Activated T-helper 2 cell treated with anti-CD3 and anti-CD28 coated beads, Interferon-gamma antibody, Interleukin-2, Interleukin-4, amounts not matched to agents 10 μg/mL and 5 μg/mL and 100 μg/mL, durations not matched to agents 14 hours and 24 hours and 36 hours (primary cell): ENCODE measurements around the gene ZCCHC3. TPM values are rescaled to one million over a fixed set of nuclear protein-coding genes. Genes with fewer than 3 reads are reported as not detected.

ENCODE experiments used
- DNase-seq: peaks from one replicate; pipeline ENCODE4 v3.0.0; 2021; ENCODE audit warnings: low spot score
- H3K27ac Mint-ChIP-seq: one replicate; pipeline ENCODE4 v1.8.0; 2021; ENCODE audit warnings: mixed read lengths
- H3K27me3 Mint-ChIP-seq: one replicate; pipeline ENCODE4 v1.8.0; 2021; ENCODE audit warnings: low read depth, mixed read lengths
- H3K36me3 Mint-ChIP-seq: one replicate; pipeline ENCODE4 v1.8.0; 2021; ENCODE audit warnings: low read depth, mixed read lengths
- H3K4me1 Mint-ChIP-seq: one replicate; pipeline ENCODE4 v1.8.0; 2021; ENCODE audit warnings: low read depth, mixed read lengths
- H3K4me3 Mint-ChIP-seq: one replicate; pipeline ENCODE4 v1.8.0; 2021; ENCODE audit warnings: low read depth, mild to moderate bottlenecking, moderate library complexity, mixed read lengths
- H3K9me3 Mint-ChIP-seq: one replicate; pipeline ENCODE4 v1.8.0; 2021; ENCODE audit warnings: mixed read lengths
- intact Hi-C: fragments of 100-400 bp; cut with micrococcal nuclease; formaldehyde crosslinking; loops from one replicate; pipeline ENCODE4 v1.15.1; 2023
- total RNA-seq: library from RNA; stranded (reverse); gene quantifications from 2 replicates; pipeline ENCODE4 v1.2.3, GENCODE V29; 2022

The ZCCHC3 gene
- total RNA-seq, 1 donor from 2014 or later, result 27.6 TPM

- Mint-ChIP-seq H3K27me3 (no peaks in the 10 kb centered on the region), H3K27ac (peak within 1 kb of the TSS; percentile 87), H3K9me3 (no peaks in the 10 kb centered on the region), H3K4me3 (no peak within 1 kb of the TSS), H3K36me3 (peaks cover 11% of the 10 kb centered on the region), H3K4me1 (peaks cover 21% of the 10 kb centered on the region)
- DNase-seq, result peak; percentile 84
- intact Hi-C loops, result loop anchor here (1.0 kb wide), 1 partner anchor 37 kb away; no protein-coding TSS in a partner anchor
Observed at GRCh38 chr20:290084-290831, 7.1 kb upstream of the ZCCHC3 start, which contains the start of gene C20orf96. C20orf96 (minus strand) TSS chr20:290750; CDS start chr20:290610, 140 bp downstream.

DNA sequence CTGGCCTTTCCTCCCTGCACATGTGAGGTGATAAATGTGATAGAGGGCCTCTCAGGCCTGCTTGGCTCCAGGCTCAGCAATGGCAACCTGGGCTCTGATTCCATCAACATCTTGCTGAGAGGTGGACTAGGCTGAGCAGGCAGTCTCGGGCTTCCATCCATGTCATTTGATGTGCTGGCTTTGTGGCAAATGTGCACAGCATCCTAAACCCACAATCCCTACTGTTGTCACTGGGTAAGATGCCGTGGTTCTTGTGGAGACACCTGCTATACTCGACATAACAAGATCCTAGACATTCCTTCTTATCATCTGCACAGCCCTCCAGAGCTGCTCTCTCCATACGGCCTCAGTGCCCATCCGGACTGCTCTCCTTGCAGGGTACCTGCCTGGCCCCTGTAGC, 2.8 kb upstream of the ZCCHC3 start:
- H3K4me1 Mint-ChIP-seq, result peaks cover 22% of the 10 kb centered on the region
- H3K27me3 Mint-ChIP-seq, result no peaks in the 10 kb centered on the region
- peaks cover 20% of the 10 kb centered on the region for H3K36me3 Mint-ChIP-seq
- H3K4me3 Mint-ChIP-seq, result no peak overlapping the region
- DNase-seq, result no peak
- intact Hi-C loops, result loop anchor here (5.0 kb wide), 1 partner anchor 248 kb away; the partner anchor contains the start of gene CSNK2A1
- no peak overlapping the region for H3K27ac Mint-ChIP-seq
- no peaks in the 10 kb centered on the region for H3K9me3 Mint-ChIP-seq

DNA sequence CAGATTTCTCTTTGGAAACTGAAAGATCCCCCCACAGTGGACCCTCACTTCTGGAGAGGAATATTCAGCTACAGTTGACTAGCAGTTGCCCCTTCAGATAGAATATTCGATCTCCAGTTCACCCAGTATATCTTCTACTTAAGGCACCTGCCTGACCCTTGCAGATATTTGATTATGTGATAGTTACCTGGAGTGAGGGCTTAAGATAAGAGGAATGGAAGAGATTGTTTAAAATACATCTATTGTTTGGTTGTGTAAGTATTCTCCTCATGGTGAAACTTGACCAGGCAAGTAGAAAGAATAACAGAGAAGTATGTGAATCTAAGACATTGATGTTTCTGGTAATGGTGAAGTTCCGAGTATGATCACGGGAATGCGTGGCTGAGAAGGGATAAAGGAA, 1.6 kb upstream of the ZCCHC3 start:
- Mint-ChIP-seq H3K4me1 (peaks cover 26% of the 10 kb centered on the region), H3K27me3 (no peaks in the 10 kb centered on the region), H3K36me3 (peaks cover 29% of the 10 kb centered on the region), H3K27ac (peak overlapping the region; percentile 28), H3K9me3 (no peaks in the 10 kb centered on the region), H3K4me3 (peak overlapping the region; percentile 99)
- DNase-seq, result no peak
- intact Hi-C loops, result loop anchor here (5.0 kb wide), 1 partner anchor 246 kb away; the partner anchor contains the start of gene CSNK2A1

DNA sequence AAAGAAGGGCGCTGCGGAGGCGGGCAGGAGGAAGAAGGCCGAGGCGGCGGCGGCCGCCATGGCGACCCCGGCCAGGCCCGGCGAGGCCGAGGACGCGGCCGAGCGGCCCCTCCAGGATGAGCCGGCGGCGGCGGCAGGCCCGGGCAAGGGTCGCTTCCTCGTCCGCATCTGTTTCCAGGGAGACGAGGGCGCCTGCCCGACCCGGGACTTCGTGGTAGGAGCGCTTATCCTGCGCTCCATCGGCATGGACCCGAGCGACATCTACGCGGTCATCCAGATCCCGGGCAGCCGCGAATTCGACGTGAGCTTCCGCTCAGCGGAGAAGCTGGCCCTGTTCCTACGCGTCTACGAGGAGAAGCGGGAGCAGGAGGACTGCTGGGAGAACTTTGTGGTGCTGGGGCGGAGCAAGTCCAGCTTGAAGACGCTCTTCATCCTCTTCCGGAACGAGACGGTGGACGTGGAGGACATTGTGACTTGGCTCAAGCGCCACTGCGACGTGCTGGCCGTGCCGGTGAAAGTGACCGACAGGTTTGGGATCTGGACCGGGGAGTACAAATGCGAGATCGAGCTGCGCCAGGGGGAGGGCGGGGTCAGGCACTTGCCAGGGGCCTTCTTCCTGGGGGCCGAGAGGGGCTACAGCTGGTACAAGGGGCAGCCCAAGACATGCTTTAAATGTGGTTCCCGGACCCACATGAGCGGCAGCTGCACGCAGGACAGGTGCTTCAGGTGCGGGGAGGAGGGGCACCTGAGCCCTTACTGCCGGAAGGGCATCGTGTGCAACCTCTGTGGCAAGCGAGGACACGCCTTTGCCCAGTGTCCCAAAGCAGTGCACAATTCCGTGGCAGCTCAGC, 780 bp downstream of the ZCCHC3 start:
- H3K36me3 Mint-ChIP-seq, result peaks cover 42% of the 10 kb centered on the region
- DNase-seq, result peak; percentile 40
- peak overlapping the region; percentile 98 for H3K27ac Mint-ChIP-seq
- no peaks in the 10 kb centered on the region for H3K27me3 Mint-ChIP-seq
- H3K9me3 Mint-ChIP-seq, result no peaks in the 10 kb centered on the region
- H3K4me3 Mint-ChIP-seq, result peak overlapping the region; percentile 99
- H3K4me1 Mint-ChIP-seq, result peaks cover 47% of the 10 kb centered on the region
- intact Hi-C loops, result loop anchor here (1.0 to 5.0 kb wide), 2 partner anchors 26 to 244 kb away; partner anchors contain the start of gene CSNK2A1

DNA sequence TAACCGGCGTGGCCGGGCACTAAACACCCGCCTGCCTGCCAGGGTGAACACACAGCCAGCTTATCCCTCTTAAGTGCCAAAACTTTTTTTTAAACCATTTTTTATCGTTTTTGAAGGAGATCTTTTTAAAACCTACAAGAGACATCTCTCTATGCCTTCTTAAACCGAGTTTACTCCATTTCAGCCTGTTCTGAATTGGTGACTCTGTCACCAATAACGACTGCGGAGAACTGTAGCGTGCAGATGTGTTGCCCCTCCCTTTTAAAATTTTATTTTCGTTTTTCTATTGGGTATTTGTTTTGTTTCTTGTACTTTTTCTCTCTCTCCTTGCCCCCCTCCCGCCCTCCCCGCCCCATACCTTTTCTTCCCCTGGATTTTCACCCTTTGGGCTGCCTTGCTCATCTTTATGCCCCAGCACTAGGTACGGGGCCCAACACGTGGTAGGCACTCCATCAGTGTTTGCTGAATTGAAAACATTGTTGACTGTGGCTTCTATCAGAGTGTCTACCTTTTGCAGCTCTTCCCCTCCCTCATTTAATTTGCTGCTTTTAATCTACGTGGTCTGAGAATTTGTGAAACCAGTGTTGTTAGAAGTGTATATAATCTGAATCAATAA, 1.5 kb downstream of the ZCCHC3 start:
- H3K36me3 Mint-ChIP-seq, result peaks cover 42% of the 10 kb centered on the region
- H3K27me3 Mint-ChIP-seq, result no peaks in the 10 kb centered on the region
- peak overlapping the region; percentile 99 for H3K4me3 Mint-ChIP-seq
- intact Hi-C loops, result loop anchor here (5.0 kb wide), 1 partner anchor 243 kb away; the partner anchor contains the start of gene CSNK2A1
- H3K4me1 Mint-ChIP-seq, result peaks cover 49% of the 10 kb centered on the region
- H3K27ac Mint-ChIP-seq, result peak overlapping the region; percentile 98
- no peak for DNase-seq
- no peaks in the 10 kb centered on the region for H3K9me3 Mint-ChIP-seq

GRCh38 chr20:300345-300990, 3.1 kb downstream of the ZCCHC3 start:
- H3K27me3 Mint-ChIP-seq, result no peaks in the 10 kb centered on the region
- DNase-seq, result no peak
- no peaks in the 10 kb centered on the region for H3K9me3 Mint-ChIP-seq
- H3K27ac Mint-ChIP-seq, result no peak overlapping the region
- peaks cover 42% of the 10 kb centered on the region for H3K36me3 Mint-ChIP-seq
- intact Hi-C loops, result no loop called here
- peak overlapping the region; percentile 76 for H3K4me3 Mint-ChIP-seq
- H3K4me1 Mint-ChIP-seq, result peaks cover 47% of the 10 kb centered on the region

GRCh38 chr20:301886-302848, 4.8 kb downstream of the ZCCHC3 start:
- no peak for DNase-seq
- Mint-ChIP-seq H3K4me1 (peaks cover 38% of the 10 kb centered on the region), H3K9me3 (no peaks in the 10 kb centered on the region), H3K27ac (peak overlapping the region; percentile 63), H3K4me3 (peak overlapping the region; percentile 43), H3K36me3 (peaks cover 42% of the 10 kb centered on the region), H3K27me3 (no peaks in the 10 kb centered on the region)
- intact Hi-C loops, result no loop called here

DNA sequence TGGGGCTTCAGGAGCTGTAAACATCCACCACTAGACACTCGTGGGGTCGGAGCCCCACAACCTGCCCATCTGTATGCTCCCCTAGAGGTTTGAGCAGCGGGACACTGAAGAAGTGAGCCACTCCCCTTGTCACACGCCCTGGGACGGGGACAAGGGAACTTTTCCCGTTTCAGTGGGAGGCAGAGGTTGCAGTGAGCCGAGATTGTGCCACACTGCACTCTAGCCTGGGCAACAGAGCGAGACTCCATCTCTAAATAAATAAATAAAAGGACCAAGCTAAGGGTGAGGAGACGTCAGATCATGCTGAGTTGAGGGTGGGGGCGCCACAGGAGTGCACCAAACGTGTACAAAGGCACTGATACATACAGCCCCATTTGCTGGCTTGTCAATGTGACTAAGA, 8.4 kb downstream of the ZCCHC3 start:
- H3K36me3 Mint-ChIP-seq, result peaks cover 13% of the 10 kb centered on the region
- H3K27ac Mint-ChIP-seq, result no peak overlapping the region
- intact Hi-C loops, result no loop called here
- no peaks in the 10 kb centered on the region for H3K9me3 Mint-ChIP-seq
- no peaks in the 10 kb centered on the region for H3K27me3 Mint-ChIP-seq
- H3K4me3 Mint-ChIP-seq, result no peak overlapping the region
- H3K4me1 Mint-ChIP-seq, result peaks cover 33% of the 10 kb centered on the region
- DNase-seq, result no peak

- no peaks in the 10 kb centered on the region for H3K27me3 Mint-ChIP-seq
- H3K4me3 Mint-ChIP-seq, result no peak overlapping the region
- no peaks in the 10 kb centered on the region for H3K36me3 Mint-ChIP-seq
- no peak overlapping the region for H3K27ac Mint-ChIP-seq
- intact Hi-C loops, result no loop called here
- H3K4me1 Mint-ChIP-seq, result peaks cover 14% of the 10 kb centered on the region
- no peak for DNase-seq
- H3K9me3 Mint-ChIP-seq, result no peaks in the 10 kb centered on the region
Observed at GRCh38 chr20:308427-309038, 11.2 kb downstream of the ZCCHC3 start.

- Mint-ChIP-seq H3K9me3 (no peaks in the 10 kb centered on the region), H3K4me3 (peak overlapping the region; percentile 15)
- intact Hi-C loops, result no loop called here
Observed at GRCh38 chr20:309306-309840, 12.0 kb downstream of the ZCCHC3 start.

More at GRCh38 chr20:309306-309840, 12.0 kb downstream of the ZCCHC3 start:
- no peaks in the 10 kb centered on the region for H3K36me3 Mint-ChIP-seq
- DNase-seq, result no peak
- H3K27ac Mint-ChIP-seq, result peak overlapping the region; percentile 44
- no peaks in the 10 kb centered on the region for H3K27me3 Mint-ChIP-seq
- peaks cover 17% of the 10 kb centered on the region for H3K4me1 Mint-ChIP-seq
